HepG2 (cell line): ENCODE results near the gene EIF4A3. TPM values are rescaled to one million over a fixed set of nuclear protein-coding genes. Genes with fewer than 3 reads are reported as not detected.

ENCODE experiments used
- ADNP ChIP-seq: sonication (generic); formaldehyde crosslinking; IDR thresholded peaks from 2 replicates; pipeline ENCODE4 v1.4.0; 2020; ENCODE audit warnings: missing genetic modification reagents
- AGO2 ChIP-seq: fragments of 200-400 bp; formaldehyde crosslinking; optimal IDR thresholded peaks from 2 replicates; pipeline ENCODE3; 2017; ENCODE audit warnings: mild to moderate bottlenecking, low read depth, low read length, moderate library complexity
- AKAP8 ChIP-seq: sonication (generic); formaldehyde crosslinking; IDR thresholded peaks from 2 replicates; pipeline ENCODE4 v1.5.1; 2020; ENCODE audit warnings: mild to moderate bottlenecking, missing genetic modification reagents
- EED ChIP-seq: sonication (generic); formaldehyde crosslinking; IDR thresholded peaks from 2 replicates; pipeline ENCODE4 v1.5.0; 2020; ENCODE audit warnings: mild to moderate bottlenecking, missing genetic modification reagents
- FOSL2 ChIP-seq: sonication (generic); formaldehyde crosslinking; IDR thresholded peaks from 2 replicates; pipeline ENCODE4 v1.4.0; 2020; ENCODE audit warnings: missing genetic modification reagents
- HDAC6 ChIP-seq: fragments of 200-600 bp; sonication (generic); IDR thresholded peaks from 2 replicates; pipeline ENCODE4 v1.7.0; 2017; ENCODE audit warnings: mild to moderate bottlenecking, antibody characterized with exemption, low read length, low read depth
- HIVEP1 ChIP-seq: sonication (generic); formaldehyde crosslinking; IDR thresholded peaks from 2 replicates; pipeline ENCODE4 v1.4.0; 2020; ENCODE audit warnings: mild to moderate bottlenecking, missing genetic modification reagents
- HNF4A ChIP-seq: sonication (generic); formaldehyde crosslinking; IDR thresholded peaks from 2 replicates; pipeline ENCODE4 v1.4.0; 2020; ENCODE audit warnings: missing genetic modification reagents
- NCOA5 ChIP-seq: sonication (generic); formaldehyde crosslinking; IDR thresholded peaks from 2 replicates; pipeline ENCODE4 v1.4.0; 2020; ENCODE audit warnings: missing genetic modification reagents
- REPIN1 ChIP-seq: sonication (generic); formaldehyde crosslinking; IDR thresholded peaks from 2 replicates; pipeline ENCODE4 v1.8.0; 2022; ENCODE audit warnings: missing genetic modification reagents, low read depth, mild to moderate bottlenecking, borderline replicate concordance
- RFXANK ChIP-seq: IDR thresholded peaks from 2 replicates; pipeline ENCODE4 v1.6.1; 2016
- SAP130 ChIP-seq: IDR thresholded peaks from 2 replicates; pipeline ENCODE4 v1.6.1; 2016; ENCODE audit warnings: low read depth
- SRSF4 ChIP-seq: fragments of 200-400 bp; formaldehyde crosslinking; IDR thresholded peaks from one replicate; pipeline ENCODE4 v1.6.1; 2018; ENCODE audit warnings: mild to moderate bottlenecking, low read depth, low read length, moderate library complexity; ENCODE audit not compliant: poor library complexity, severe bottlenecking
- ZNF30 ChIP-seq: sonication (generic); formaldehyde crosslinking; IDR thresholded peaks from 2 replicates; pipeline ENCODE4 v1.5.0; 2020; ENCODE audit warnings: mild to moderate bottlenecking, missing genetic modification reagents
- ZNF329 ChIP-seq: sonication (generic); formaldehyde crosslinking; IDR thresholded peaks from 2 replicates; pipeline ENCODE4 v1.9.0; 2021; ENCODE audit warnings: low read depth, mild to moderate bottlenecking, missing genetic modification reagents
- ZNF432 ChIP-seq: sonication (generic); formaldehyde crosslinking; IDR thresholded peaks from 2 replicates; pipeline ENCODE4 v1.5.0; 2020; ENCODE audit warnings: missing genetic modification reagents, mild to moderate bottlenecking, borderline replicate concordance
- ZNF446 ChIP-seq: sonication (generic); formaldehyde crosslinking; IDR thresholded peaks from 2 replicates; pipeline ENCODE4 v1.5.0; 2020; ENCODE audit warnings: mild to moderate bottlenecking, missing genetic modification reagents
- ZNF562 ChIP-seq: sonication (generic); formaldehyde crosslinking; IDR thresholded peaks from 2 replicates; pipeline ENCODE4 v1.8.0; 2022; ENCODE audit warnings: missing genetic modification reagents, borderline replicate concordance
- ZNF713 ChIP-seq: sonication (generic); formaldehyde crosslinking; IDR thresholded peaks from 2 replicates; pipeline ENCODE4 v1.4.0; 2020; ENCODE audit warnings: mild to moderate bottlenecking, missing genetic modification reagents
- ZNF850 ChIP-seq: sonication (generic); formaldehyde crosslinking; conservative IDR thresholded peaks from 2 replicates; pipeline ENCODE4 v1.9.0; 2021; ENCODE audit warnings: mild to moderate bottlenecking, missing genetic modification reagents
- polyA plus RNA-seq, 8 experiments: library from polyadenylated mRNA; depleted of rRNA in 3 of 8; stranded (reverse) in 7 of 8; unstranded in 1 of 8; fragments of >200 nt; fragmentation: Illumina TruSeq in 4 of 8; extraction: Trizol in 4 of 8; gene quantifications; 2 replicates each; pipeline versions ENCODE4 v1.2.1 to v1.2.3, GENCODE V29; 2011 to 2016; ENCODE audit warnings: low read depth in 4 of 8, missing spikeins in 1 of 8, mixed read lengths in 1 of 8; ENCODE audit not compliant: insufficient read depth in 1 of 8
- total RNA-seq, 5 experiments: library from RNA; depleted of rRNA; stranded (reverse); fragments of >200 nt; fragmentation: Illumina TruSeq; extraction: Trizol; gene quantifications; 2 replicates each; pipeline ENCODE4 v1.2.3, GENCODE V29; 2016; ENCODE audit warnings: low read depth in 1 of 5
- TF ChIP-seq, protein P1 (sequence below): sonication (generic); formaldehyde crosslinking; IDR thresholded peaks from 2 replicates; pipeline ENCODE4 v1.4.0; 2020; ENCODE audit warnings: missing genetic modification reagents
- TF ChIP-seq, protein P2 (sequence below): sonication (generic); formaldehyde crosslinking; IDR thresholded peaks from 2 replicates; pipeline ENCODE4 v1.9.0; 2021; ENCODE audit warnings: missing genetic modification reagents, mild to moderate bottlenecking, borderline replicate concordance
- TF ChIP-seq, protein P3 (sequence below): sonication (generic); formaldehyde crosslinking; IDR thresholded peaks from 2 replicates; pipeline ENCODE4 v1.8.1; 2023; ENCODE audit warnings: mild to moderate bottlenecking, missing genetic modification reagents

The EIF4A3 gene
- total and polyA plus RNA-seq, 2 of the 13 experiments (the other 11 are each of a cell fraction or from before 2014, with no cell fraction given) = 145 to 187 TPM

DNA sequence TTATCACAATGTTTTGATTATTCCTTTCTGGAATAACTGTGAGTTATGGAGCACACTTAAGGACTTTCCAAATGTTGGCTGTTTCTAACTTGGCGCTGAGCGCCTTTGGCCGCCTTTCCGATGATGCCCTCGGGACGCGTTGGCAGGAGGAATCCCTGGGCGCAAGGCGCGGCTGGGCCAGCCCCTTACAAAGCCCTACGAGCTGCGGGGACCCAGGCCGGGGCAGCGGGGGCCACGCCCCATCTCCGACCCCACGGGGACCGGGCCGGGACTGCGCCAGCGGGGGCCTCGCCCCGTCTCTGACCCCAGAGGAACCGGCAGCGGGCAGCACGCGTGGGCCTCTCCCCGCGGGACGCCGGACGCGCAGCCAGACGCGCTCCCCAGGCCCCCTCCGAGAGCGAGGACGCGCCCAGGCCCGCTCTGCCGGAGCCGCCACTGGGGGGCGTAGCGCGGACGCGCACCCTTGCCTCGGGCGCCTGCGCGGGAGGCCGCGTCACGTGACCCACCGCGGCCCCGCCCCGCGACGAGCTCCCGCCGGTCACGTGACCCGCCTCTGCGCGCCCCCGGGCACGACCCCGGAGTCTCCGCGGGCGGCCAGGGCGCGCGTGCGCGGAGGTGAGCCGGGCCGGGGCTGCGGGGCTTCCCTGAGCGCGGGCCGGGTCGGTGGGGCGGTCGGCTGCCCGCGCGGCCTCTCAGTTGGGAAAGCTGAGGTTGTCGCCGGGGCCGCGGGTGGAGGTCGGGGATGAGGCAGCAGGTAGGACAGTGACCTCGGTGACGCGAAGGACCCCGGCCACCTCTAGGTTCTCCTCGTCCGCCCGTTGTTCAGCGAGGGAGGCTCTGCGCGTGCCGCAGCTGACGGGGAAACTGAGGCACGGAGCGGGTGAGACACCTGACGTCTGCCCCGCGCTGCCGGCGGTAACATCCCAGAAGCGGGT is 45.6 kb downstream of the EIF4A3 start, which contains the start of gene GAA (continued):
- TF ChIP-seq, protein P1, sequence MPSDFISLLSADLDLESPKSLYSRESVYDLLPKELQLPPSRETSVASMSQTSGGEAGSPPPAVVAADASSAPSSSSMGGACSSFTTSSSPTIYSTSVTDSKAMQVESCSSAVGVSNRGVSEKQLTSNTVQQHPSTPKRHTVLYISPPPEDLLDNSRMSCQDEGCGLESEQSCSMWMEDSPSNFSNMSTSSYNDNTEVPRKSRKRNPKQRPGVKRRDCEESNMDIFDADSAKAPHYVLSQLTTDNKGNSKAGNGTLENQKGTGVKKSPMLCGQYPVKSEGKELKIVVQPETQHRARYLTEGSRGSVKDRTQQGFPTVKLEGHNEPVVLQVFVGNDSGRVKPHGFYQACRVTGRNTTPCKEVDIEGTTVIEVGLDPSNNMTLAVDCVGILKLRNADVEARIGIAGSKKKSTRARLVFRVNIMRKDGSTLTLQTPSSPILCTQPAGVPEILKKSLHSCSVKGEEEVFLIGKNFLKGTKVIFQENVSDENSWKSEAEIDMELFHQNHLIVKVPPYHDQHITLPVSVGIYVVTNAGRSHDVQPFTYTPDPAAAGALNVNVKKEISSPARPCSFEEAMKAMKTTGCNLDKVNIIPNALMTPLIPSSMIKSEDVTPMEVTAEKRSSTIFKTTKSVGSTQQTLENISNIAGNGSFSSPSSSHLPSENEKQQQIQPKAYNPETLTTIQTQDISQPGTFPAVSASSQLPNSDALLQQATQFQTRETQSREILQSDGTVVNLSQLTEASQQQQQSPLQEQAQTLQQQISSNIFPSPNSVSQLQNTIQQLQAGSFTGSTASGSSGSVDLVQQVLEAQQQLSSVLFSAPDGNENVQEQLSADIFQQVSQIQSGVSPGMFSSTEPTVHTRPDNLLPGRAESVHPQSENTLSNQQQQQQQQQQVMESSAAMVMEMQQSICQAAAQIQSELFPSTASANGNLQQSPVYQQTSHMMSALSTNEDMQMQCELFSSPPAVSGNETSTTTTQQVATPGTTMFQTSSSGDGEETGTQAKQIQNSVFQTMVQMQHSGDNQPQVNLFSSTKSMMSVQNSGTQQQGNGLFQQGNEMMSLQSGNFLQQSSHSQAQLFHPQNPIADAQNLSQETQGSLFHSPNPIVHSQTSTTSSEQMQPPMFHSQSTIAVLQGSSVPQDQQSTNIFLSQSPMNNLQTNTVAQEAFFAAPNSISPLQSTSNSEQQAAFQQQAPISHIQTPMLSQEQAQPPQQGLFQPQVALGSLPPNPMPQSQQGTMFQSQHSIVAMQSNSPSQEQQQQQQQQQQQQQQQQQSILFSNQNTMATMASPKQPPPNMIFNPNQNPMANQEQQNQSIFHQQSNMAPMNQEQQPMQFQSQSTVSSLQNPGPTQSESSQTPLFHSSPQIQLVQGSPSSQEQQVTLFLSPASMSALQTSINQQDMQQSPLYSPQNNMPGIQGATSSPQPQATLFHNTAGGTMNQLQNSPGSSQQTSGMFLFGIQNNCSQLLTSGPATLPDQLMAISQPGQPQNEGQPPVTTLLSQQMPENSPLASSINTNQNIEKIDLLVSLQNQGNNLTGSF (CRISPR knock-in tag) = peak; percentile 48; the same call in 1 of the 2 replicates
- TF ChIP-seq ZNF850 (CRISPR knock-in tag) (no peak), HIVEP1 (CRISPR knock-in tag) (no peak), AKAP8 (no peak), SRSF4 (no peak), ZNF30 (no peak), ADNP (CRISPR knock-in tag) (no peak), AGO2 (peak; percentile 75), NCOA5 (CRISPR knock-in tag) (no peak), RFXANK (CRISPR knock-in tag) (no peak), REPIN1 (CRISPR knock-in tag) (peak; percentile 83; the same call in 1 of the 2 replicates), ZNF562 (CRISPR knock-in tag) (no peak), ZNF446 (peak; percentile 92), ZNF713 (CRISPR knock-in tag) (peak; percentile 49; the same call in 1 of the 2 replicates), HDAC6 (no peak), FOSL2 (CRISPR knock-in tag) (no peak), EED (CRISPR knock-in tag) (peak; percentile 65; the same call in 1 of the 2 replicates), HNF4A (CRISPR knock-in tag) (no peak), SAP130 (peak; percentile 75), ZNF432 (CRISPR knock-in tag) (no peak; the same call in 1 of the 2 replicates), ZNF329 (CRISPR knock-in tag) (no peak)
- TF ChIP-seq, protein P2, sequence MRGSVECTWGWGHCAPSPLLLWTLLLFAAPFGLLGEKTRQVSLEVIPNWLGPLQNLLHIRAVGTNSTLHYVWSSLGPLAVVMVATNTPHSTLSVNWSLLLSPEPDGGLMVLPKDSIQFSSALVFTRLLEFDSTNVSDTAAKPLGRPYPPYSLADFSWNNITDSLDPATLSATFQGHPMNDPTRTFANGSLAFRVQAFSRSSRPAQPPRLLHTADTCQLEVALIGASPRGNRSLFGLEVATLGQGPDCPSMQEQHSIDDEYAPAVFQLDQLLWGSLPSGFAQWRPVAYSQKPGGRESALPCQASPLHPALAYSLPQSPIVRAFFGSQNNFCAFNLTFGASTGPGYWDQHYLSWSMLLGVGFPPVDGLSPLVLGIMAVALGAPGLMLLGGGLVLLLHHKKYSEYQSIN (CRISPR knock-in tag) = no peak
- TF ChIP-seq, protein P3, sequence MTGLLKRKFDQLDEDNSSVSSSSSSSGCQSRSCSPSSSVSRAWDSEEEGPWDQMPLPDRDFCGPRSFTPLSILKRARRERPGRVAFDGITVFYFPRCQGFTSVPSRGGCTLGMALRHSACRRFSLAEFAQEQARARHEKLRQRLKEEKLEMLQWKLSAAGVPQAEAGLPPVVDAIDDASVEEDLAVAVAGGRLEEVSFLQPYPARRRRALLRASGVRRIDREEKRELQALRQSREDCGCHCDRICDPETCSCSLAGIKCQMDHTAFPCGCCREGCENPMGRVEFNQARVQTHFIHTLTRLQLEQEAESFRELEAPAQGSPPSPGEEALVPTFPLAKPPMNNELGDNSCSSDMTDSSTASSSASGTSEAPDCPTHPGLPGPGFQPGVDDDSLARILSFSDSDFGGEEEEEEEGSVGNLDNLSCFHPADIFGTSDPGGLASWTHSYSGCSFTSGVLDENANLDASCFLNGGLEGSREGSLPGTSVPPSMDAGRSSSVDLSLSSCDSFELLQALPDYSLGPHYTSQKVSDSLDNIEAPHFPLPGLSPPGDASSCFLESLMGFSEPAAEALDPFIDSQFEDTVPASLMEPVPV = peak; percentile 80; the same call in 1 of the 2 replicates
